Gastrocnemius medialis (tissue), 4 donors: ENCODE data around the gene UNK.

Experiments
- CTCF ChIP-seq, 5 experiments: fragments of 450-650 bp in 3 of 5; fragments of 200-600 bp in 2 of 5; sonication (generic) in 2 of 5; IDR thresholded peaks in 4 of 5; conservative IDR thresholded peaks in 1 of 5; 1 replicate in 4 of 5; 2 replicates in 1 of 5; pipeline ENCODE4 v1.5.1; 2016 to 2019; ENCODE audit warnings: antibody characterized with exemption in 5 of 5, mild to moderate bottlenecking in 3 of 5, moderate library complexity in 3 of 5
- POLR2A ChIP-seq, 2 donors: fragments of 450-650 bp; IDR thresholded peaks; one replicate each; pipeline ENCODE4 v1.6.1; 2017; ENCODE audit warnings: antibody characterized with exemption in 2 of 2, mild to moderate bottlenecking in 2 of 2, moderate library complexity in 2 of 2

GRCh38 chr17:75820094-75821080, 35.8 kb downstream of the UNK start:
- no peak for TF ChIP-seq CTCF (IDR thresholded peaks at IDR 0.05 in 4 of 5, conservative IDR thresholded peaks at IDR 0.05 in 1 of 5)
- TF ChIP-seq POLR2A (IDR thresholded peaks at IDR 0.05): no peak
